Measurements from ENCODE around the gene ZDHHC14.

Gene ZDHHC14

GRCh38 chr6:157469378-157469777 is 88.4 kb downstream of the ZDHHC14 start:
- no peak for DNase-seq

GRCh38 chr6:157471077-157471686 is 90.2 kb downstream of the ZDHHC14 start:
- DNase-seq = no peak

- DNase-seq = no peak
Observed at GRCh38 chr6:157471895-157472686, 91.1 kb downstream of the ZDHHC14 start.

GRCh38 chr6:157476797-157477196 is 95.8 kb downstream of the ZDHHC14 start:
- DNase-seq = no peak

- DNase-seq = no peak
Observed at GRCh38 chr6:157478926-157479325, 97.9 kb downstream of the ZDHHC14 start.

- no peak for DNase-seq
Observed at GRCh38 chr6:157479464-157480303, 98.7 kb downstream of the ZDHHC14 start.

- no peak for DNase-seq
Observed at GRCh38 chr6:157481189-157481864, 100.3 kb downstream of the ZDHHC14 start.

GRCh38 chr6:157481865-157482249 is 100.9 kb downstream of the ZDHHC14 start:
- no peak for DNase-seq

- DNase-seq = no peak
Observed at GRCh38 chr6:157483770-157484169, 102.8 kb downstream of the ZDHHC14 start.

- no peak for DNase-seq
Observed at GRCh38 chr6:157484181-157484580, 103.2 kb downstream of the ZDHHC14 start.

- DNase-seq = no peak
Observed at GRCh38 chr6:157486572-157486971, 105.6 kb downstream of the ZDHHC14 start.

- no peak for DNase-seq
Observed at GRCh38 chr6:157487110-157487773, 106.3 kb downstream of the ZDHHC14 start.

- no peak for DNase-seq
Observed at GRCh38 chr6:157488058-157488457, 107.1 kb downstream of the ZDHHC14 start.

- DNase-seq = no peak
Observed at GRCh38 chr6:157488716-157489118, 107.7 kb downstream of the ZDHHC14 start.

- no peak for DNase-seq
Observed at GRCh38 chr6:157490611-157491269, 109.8 kb downstream of the ZDHHC14 start.

GRCh38 chr6:157491571-157492232 is 110.7 kb downstream of the ZDHHC14 start:
- no peak for DNase-seq

- DNase-seq = no peak
Observed at GRCh38 chr6:157492249-157492648, 111.3 kb downstream of the ZDHHC14 start.

GRCh38 chr6:157492741-157493140 is 111.8 kb downstream of the ZDHHC14 start:
- no peak for DNase-seq

GRCh38 chr6:157493173-157493572 is 112.2 kb downstream of the ZDHHC14 start:
- no peak for DNase-seq

GRCh38 chr6:157493576-157493975 is 112.6 kb downstream of the ZDHHC14 start:
- DNase-seq = no peak

GRCh38 chr6:157494132-157494710 is 113.2 kb downstream of the ZDHHC14 start:
- DNase-seq = no peak

All from kidney glomerular epithelial cell (primary cell).